Osteoblast (primary cell): ENCODE measurements around the gene AMIGO3. TPM values are rescaled to one million over a fixed set of nuclear protein-coding genes. Genes with fewer than 3 reads are reported as not detected.

ENCODE experiments used
- DNase-seq: peaks from one replicate; pipeline ENCODE4 v3.0.0; 2011; ENCODE audit warnings: low spot score, mixed read lengths; ENCODE audit not compliant: insufficient read length; ENCODE audit errors: missing footprints
- H2AFZ ChIP-seq: 2 replicates; pipeline ENCODE4 v1.6.0; 2011; ENCODE audit warnings: mild to moderate bottlenecking, low read length
- H3K27ac ChIP-seq: 2 replicates; pipeline ENCODE4 v1.5.1; 2011; ENCODE audit warnings: mild to moderate bottlenecking, low read depth, low read length, moderate library complexity
- H3K27me3 ChIP-seq: 2 replicates; pipeline ENCODE4 v1.6.0; 2012; ENCODE audit warnings: mild to moderate bottlenecking, control low read depth, inconsistent platforms, low read length, moderate library complexity; ENCODE audit not compliant: insufficient read depth
- H3K36me3 ChIP-seq: 2 replicates; pipeline ENCODE4 v1.5.1; 2011; ENCODE audit warnings: mild to moderate bottlenecking, low read length, control low read depth, moderate library complexity; ENCODE audit not compliant: insufficient read depth
- H3K4me1 ChIP-seq: 2 replicates; pipeline ENCODE4 v1.5.1; 2011; ENCODE audit warnings: mild to moderate bottlenecking, low read length, control low read depth, moderate library complexity; ENCODE audit not compliant: insufficient read depth
- H3K4me2 ChIP-seq: 2 replicates; pipeline ENCODE4 v1.6.0; 2011; ENCODE audit warnings: mild to moderate bottlenecking, low read length; ENCODE audit not compliant: insufficient read depth
- H3K4me3 ChIP-seq: fragments of 200-600 bp; sonication (generic); 3 replicates; pipeline ENCODE4 v1.5.1; 2012; ENCODE audit warnings: mild to moderate bottlenecking, low read length, inconsistent platforms; ENCODE audit not compliant: insufficient read depth
- H3K79me2 ChIP-seq: 2 replicates; pipeline ENCODE4 v1.6.0; 2012; ENCODE audit warnings: mild to moderate bottlenecking, low read length, control low read depth, inconsistent platforms; ENCODE audit not compliant: insufficient read depth
- H3K9me3 ChIP-seq: 2 replicates; pipeline ENCODE4 v1.5.1; 2011; ENCODE audit warnings: low read depth, low read length, control low read depth
- H4K20me1 ChIP-seq: 2 replicates; pipeline ENCODE4 v1.6.0; 2012; ENCODE audit warnings: mild to moderate bottlenecking, low read length, control low read depth; ENCODE audit not compliant: insufficient read depth
- CTCF ChIP-seq: IDR thresholded peaks from 2 replicates; pipeline ENCODE4 v1.5.1; 2011; ENCODE audit warnings: mild to moderate bottlenecking, low read depth, low read length, moderate library complexity; ENCODE audit errors: extremely low read depth
- total RNA-seq: library from RNA; depleted of rRNA; stranded (reverse); fragments of >200 nt; gene quantifications from 2 replicates; pipeline ENCODE4 v1.2.3, GENCODE V29; 2012

The AMIGO3 gene
- total RNA-seq, 1 donor, result 1.8 TPM

DNA sequence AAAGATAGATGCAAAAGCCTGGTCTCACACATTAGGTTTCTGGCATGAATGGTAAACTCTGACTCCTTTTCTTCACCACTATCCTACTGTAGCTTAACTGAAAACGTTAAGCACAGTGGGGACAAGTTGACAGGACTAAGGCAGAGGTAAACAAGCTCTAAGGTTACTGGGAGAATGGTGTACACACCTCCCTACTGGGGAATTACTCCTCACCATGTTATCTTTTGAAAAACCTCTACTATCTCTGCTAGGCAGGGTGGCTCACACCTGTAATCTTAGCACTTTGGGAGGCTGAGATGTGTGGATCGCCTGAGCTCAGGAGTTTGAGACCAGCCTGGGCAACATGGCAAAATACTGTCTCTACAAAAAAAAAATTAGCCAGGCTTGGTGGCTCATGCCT, 37.7 kb upstream of the AMIGO3 start:
- H3K4me1 ChIP-seq, result no peaks in the 10 kb centered on the region
- peaks cover 90% of the 10 kb centered on the region for H3K79me2 ChIP-seq
- no peaks in the 10 kb centered on the region for H3K27me3 ChIP-seq
- H3K9me3 ChIP-seq, result no peaks in the 10 kb centered on the region
- H2AFZ ChIP-seq, result no peak overlapping the region
- no peak overlapping the region for H3K4me2 ChIP-seq
- no peak overlapping the region for H3K27ac ChIP-seq
- no peak for TF ChIP-seq CTCF
- no peak for DNase-seq
- H3K4me3 ChIP-seq, result no peak overlapping the region
- no peaks in the 10 kb centered on the region for H3K36me3 ChIP-seq
- H4K20me1 ChIP-seq, result peaks cover 46% of the 10 kb centered on the region

GRCh38 chr3:49756036-49756435, 36.6 kb upstream of the AMIGO3 start:
- Histone ChIP-seq H4K20me1 (peaks cover 46% of the 10 kb centered on the region), H3K36me3 (no peaks in the 10 kb centered on the region), H3K4me1 (no peaks in the 10 kb centered on the region), H3K9me3 (no peaks in the 10 kb centered on the region), H3K27me3 (no peaks in the 10 kb centered on the region), H3K27ac (no peak overlapping the region), H3K79me2 (peaks cover 90% of the 10 kb centered on the region), H3K4me2 (no peak overlapping the region), H2AFZ (no peak overlapping the region), H3K4me3 (no peak overlapping the region)
- TF ChIP-seq CTCF, result no peak
- no peak for DNase-seq

GRCh38 chr3:49754536-49754935, 35.1 kb upstream of the AMIGO3 start:
- Histone ChIP-seq H3K79me2 (peaks cover 90% of the 10 kb centered on the region), H3K9me3 (no peaks in the 10 kb centered on the region), H3K27ac (no peak overlapping the region), H3K27me3 (no peaks in the 10 kb centered on the region), H3K4me3 (no peak overlapping the region), H3K36me3 (no peaks in the 10 kb centered on the region), H4K20me1 (peaks cover 54% of the 10 kb centered on the region), H2AFZ (no peak overlapping the region), H3K4me2 (no peak overlapping the region), H3K4me1 (peaks cover 8% of the 10 kb centered on the region)
- no peak for DNase-seq
- TF ChIP-seq CTCF, result no peak

GRCh38 chr3:49751501-49751900, 32.0 kb upstream of the AMIGO3 start:
- H2AFZ ChIP-seq, result no peak overlapping the region
- no peaks in the 10 kb centered on the region for H3K27me3 ChIP-seq
- H3K9me3 ChIP-seq, result no peaks in the 10 kb centered on the region
- H3K79me2 ChIP-seq, result peaks cover 85% of the 10 kb centered on the region
- peaks cover 6% of the 10 kb centered on the region for H3K36me3 ChIP-seq
- peaks cover 58% of the 10 kb centered on the region for H4K20me1 ChIP-seq
- H3K4me1 ChIP-seq, result peaks cover 19% of the 10 kb centered on the region
- no peak overlapping the region for H3K4me3 ChIP-seq
- no peak overlapping the region for H3K27ac ChIP-seq
- H3K4me2 ChIP-seq, result no peak overlapping the region
- DNase-seq, result no peak
- no peak for TF ChIP-seq CTCF
